Neuronal stem cell (in vitro differentiated cells): ENCODE data around the gene TMPRSS11F.

Source experiments
- DNase-seq: peaks from one replicate; pipeline ENCODE4 v3.0.0-alpha.2; 2013; ENCODE audit warnings: low spot score
- H2AFZ ChIP-seq: one replicate; pipeline ENCODE4 v1.6.1; 2013; ENCODE audit warnings: mild to moderate bottlenecking, low read length, inconsistent platforms
- H2AK5ac ChIP-seq: 2 replicates; pipeline ENCODE4 v1.6.1; 2013; ENCODE audit warnings: low read depth, mild to moderate bottlenecking, inconsistent platforms, low read length, moderate library complexity, mixed read lengths
- H2BK120ac ChIP-seq: 2 replicates; pipeline ENCODE4 v1.6.1; 2013; ENCODE audit warnings: low read depth, mild to moderate bottlenecking, inconsistent platforms, low read length, moderate library complexity, mixed read lengths
- H2BK12ac ChIP-seq: one replicate; pipeline ENCODE4 v1.6.1; 2013; ENCODE audit warnings: low read length, inconsistent platforms
- H2BK15ac ChIP-seq: 2 replicates; pipeline ENCODE4 v1.6.1; 2013; ENCODE audit warnings: mild to moderate bottlenecking, low read length, inconsistent platforms, mixed read lengths
- H2BK5ac ChIP-seq: one replicate; pipeline ENCODE4 v1.6.1; 2013; ENCODE audit warnings: inconsistent platforms, mild to moderate bottlenecking, low read length, moderate library complexity
- H3K14ac ChIP-seq: one replicate; pipeline ENCODE4 v1.6.1; 2013; ENCODE audit warnings: low read length, inconsistent platforms
- H3K18ac ChIP-seq: 2 replicates; pipeline ENCODE4 v1.6.1; 2013; ENCODE audit warnings: low read length, inconsistent platforms
- H3K23ac ChIP-seq: 2 replicates; pipeline ENCODE4 v1.6.1; 2013; ENCODE audit warnings: low read depth, mild to moderate bottlenecking, mixed read lengths, low read length, inconsistent platforms; ENCODE audit not compliant: poor library complexity
- H3K27ac ChIP-seq: replicated peaks from 3 replicates; pipeline ENCODE4 v1.5.1; 2013; ENCODE audit warnings: low read length, inconsistent platforms
- H3K27me3 ChIP-seq, 3 experiments: 2 replicates each; pipeline ENCODE4 v1.6.1; 2013; ENCODE audit warnings: low read length in 3 of 3, mild to moderate bottlenecking in 2 of 3, inconsistent platforms in 1 of 3, low read depth in 1 of 3, mixed read lengths in 1 of 3, moderate library complexity in 1 of 3; ENCODE audit not compliant: control insufficient read depth in 3 of 3, insufficient read depth in 3 of 3
- H3K36me3 ChIP-seq, 2 donors: replicated peaks in 1 of 2; 2 replicates each; pipeline ENCODE4 v1.6.1; 2013; ENCODE audit warnings: low read length in 2 of 2; ENCODE audit not compliant: control insufficient read depth in 2 of 2, insufficient read depth in 2 of 2
- H3K4ac ChIP-seq: 2 replicates; pipeline ENCODE4 v1.6.1; 2013; ENCODE audit warnings: inconsistent platforms, mild to moderate bottlenecking, low read length, moderate library complexity
- H3K4me1 ChIP-seq, 2 donors: 1 replicate in 1 of 2; 2 replicates in 1 of 2; pipeline ENCODE4 v1.6.1; 2013; ENCODE audit warnings: low read length in 2 of 2, low read depth in 1 of 2; ENCODE audit not compliant: control insufficient read depth in 2 of 2, insufficient read depth in 1 of 2
- H3K4me2 ChIP-seq: one replicate; pipeline ENCODE4 v1.6.1; 2013; ENCODE audit warnings: mild to moderate bottlenecking, low read length, inconsistent platforms; ENCODE audit not compliant: insufficient read depth, poor library complexity, severe bottlenecking
- H3K4me3 ChIP-seq, 2 donors: 2 replicates each; pipeline ENCODE4 v1.5.1; 2013; ENCODE audit warnings: low read length in 2 of 2, mild to moderate bottlenecking in 2 of 2, inconsistent platforms in 1 of 2, moderate library complexity in 1 of 2
- H3K79me1 ChIP-seq: one replicate; pipeline ENCODE4 v1.6.1; 2013; ENCODE audit warnings: low read depth, mild to moderate bottlenecking, inconsistent platforms, low read length, moderate library complexity
- H3K9ac ChIP-seq: one replicate; pipeline ENCODE4 v1.6.1; 2013; ENCODE audit warnings: mild to moderate bottlenecking, low read depth, low read length, inconsistent platforms; ENCODE audit not compliant: poor library complexity
- H3K9me3 ChIP-seq, 2 donors: replicated peaks in 1 of 2; 2 replicates each; pipeline versions ENCODE3 to v1.6.1; 2013; ENCODE audit warnings: low read length in 2 of 2, mild to moderate bottlenecking in 2 of 2, inconsistent platforms in 1 of 2, low read depth in 1 of 2, mixed read lengths in 1 of 2, moderate library complexity in 1 of 2; ENCODE audit not compliant: control insufficient read depth in 2 of 2, insufficient read depth in 1 of 2
- H4K8ac ChIP-seq: one replicate; pipeline ENCODE4 v1.6.1; 2013; ENCODE audit warnings: low read depth, mild to moderate bottlenecking, inconsistent platforms, low read length, moderate library complexity
- H4K91ac ChIP-seq: one replicate; pipeline ENCODE4 v1.6.1; 2013; ENCODE audit warnings: low read length, low read depth, mild to moderate bottlenecking, inconsistent platforms; ENCODE audit not compliant: poor library complexity
- WGBS, 2 donors: extraction: QIAGEN DNeasy Blood & Tissue Kit; methylation state at CpG; one replicate each; pipeline ENCODE4 v1.1.7; 2013; ENCODE audit warnings: missing lambda C conversion rate in 2 of 2, mixed read lengths in 1 of 2; ENCODE audit not compliant: insufficient read length in 2 of 2, insufficient replicate concordance in 1 of 2; ENCODE audit errors: extremely low coverage in 2 of 2; 5-methylcytosine and 5-hydroxymethylcytosine counted together

TMPRSS11F gene

DNA sequence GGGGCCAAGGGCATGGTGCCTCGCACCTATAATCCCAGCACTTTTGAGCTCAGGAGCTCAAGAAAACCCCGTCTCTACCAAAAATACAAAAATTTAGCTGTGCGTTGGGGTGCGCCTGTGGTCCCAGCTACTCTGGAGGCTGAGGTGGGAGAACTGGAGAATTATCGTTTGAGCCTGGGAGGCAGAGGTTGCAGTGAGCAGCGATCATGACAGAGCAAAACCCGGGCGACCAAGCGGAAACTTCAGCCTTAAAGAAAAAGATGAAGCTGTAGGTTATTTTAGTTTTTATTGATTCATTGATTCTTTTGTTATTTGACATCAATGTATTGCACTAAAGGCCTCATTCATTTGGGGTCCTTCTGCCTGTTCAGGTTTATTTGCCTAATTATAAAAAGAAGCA, 5.4 kb downstream of the TMPRSS11F start:
- no CpG with 5 or more reads among the region's 9 CpGs for WGBS, 2 donors

DNA sequence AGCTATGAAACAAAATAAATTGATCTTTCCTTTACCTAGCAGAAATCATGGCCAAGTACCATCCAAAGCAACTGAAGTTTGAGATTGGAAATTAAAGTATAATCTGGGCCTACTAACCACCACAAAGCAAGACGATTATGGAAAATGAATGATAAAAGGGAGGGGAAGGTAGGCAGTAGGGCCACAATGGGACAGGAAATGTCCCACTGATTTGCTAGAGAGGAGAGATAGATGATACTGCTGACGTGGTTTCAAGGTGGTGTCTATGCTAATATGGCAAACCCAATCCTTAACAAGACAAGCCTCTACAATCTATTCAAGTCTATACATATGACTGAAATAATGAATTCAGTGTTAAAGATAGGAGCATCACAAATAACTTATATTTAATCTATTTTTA, 6.1 kb downstream of the TMPRSS11F start:
- Histone ChIP-seq H2AFZ (no peak overlapping the region), H3K4me2 (no peak overlapping the region), H3K9me3 (no peaks in the 10 kb centered on the region), H3K18ac (no peak overlapping the region), H2BK120ac (no peak overlapping the region), H2AK5ac (no peak overlapping the region), H3K27me3 (no peaks in the 10 kb centered on the region), H3K27ac (no peak overlapping the region), H3K79me1 (no peaks in the 10 kb centered on the region), H3K9ac (no peak overlapping the region), H4K8ac (no peak overlapping the region), H3K14ac (no peak overlapping the region), H2BK5ac (no peak overlapping the region), H2BK12ac (no peak overlapping the region), H3K36me3 (no peaks in the 10 kb centered on the region), H4K91ac (no peak overlapping the region), H3K4ac (no peak overlapping the region), H3K4me3 (no peak overlapping the region), H2BK15ac (no peak overlapping the region), H3K4me1 (no peaks in the 10 kb centered on the region), H3K23ac (no peak overlapping the region)
- no peak for DNase-seq
- WGBS, 2 donors = no CpG with 5 or more reads among the region's 2 CpGs

More for the DNA sequence above, 5.4 kb downstream of the TMPRSS11F start:
- no peak overlapping the region for H2BK120ac ChIP-seq
- no peaks in the 10 kb centered on the region for H3K4me1 ChIP-seq
- H3K36me3 ChIP-seq = no peaks in the 10 kb centered on the region
- no peak overlapping the region for H3K9ac ChIP-seq
- H3K4ac ChIP-seq = no peak overlapping the region
- H3K79me1 ChIP-seq = no peaks in the 10 kb centered on the region
- H3K4me2 ChIP-seq = no peak overlapping the region
- no peak overlapping the region for H3K14ac ChIP-seq
- H3K27me3 ChIP-seq = no peaks in the 10 kb centered on the region
- no peak overlapping the region for H3K18ac ChIP-seq
- no peak overlapping the region for H4K91ac ChIP-seq
- H2AK5ac ChIP-seq = no peak overlapping the region
- no peak for DNase-seq
- no peak overlapping the region for H2BK5ac ChIP-seq
- H3K4me3 ChIP-seq = no peak overlapping the region
- no peak overlapping the region for H3K27ac ChIP-seq
- no peaks in the 10 kb centered on the region for H3K9me3 ChIP-seq
- no peak overlapping the region for H2BK12ac ChIP-seq
- H2BK15ac ChIP-seq = no peak overlapping the region
- H3K23ac ChIP-seq = no peak overlapping the region
- no peak overlapping the region for H2AFZ ChIP-seq
- no peak overlapping the region for H4K8ac ChIP-seq

DNA sequence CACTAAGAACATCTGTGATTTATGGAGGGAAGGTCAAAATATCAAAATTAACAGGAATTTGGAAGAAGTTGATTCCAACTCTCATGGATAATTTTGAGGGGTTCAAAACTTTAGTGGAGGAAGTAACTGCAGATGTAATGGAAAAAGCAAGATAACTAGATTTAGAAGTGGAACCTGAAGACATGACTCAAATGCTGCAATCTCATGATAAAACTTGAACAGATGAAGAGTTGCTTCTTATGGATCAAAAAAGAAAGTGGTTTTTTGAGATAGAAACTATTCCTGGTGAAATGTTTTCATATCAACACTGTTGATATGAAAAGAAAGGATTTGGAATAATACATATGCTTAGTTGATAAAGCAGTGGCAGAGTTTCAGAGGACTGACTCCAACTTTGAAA, 9.7 kb downstream of the TMPRSS11F start:
- Histone ChIP-seq H3K18ac (no peak overlapping the region), H2AFZ (no peak overlapping the region), H3K27ac (no peak overlapping the region), H4K8ac (no peak overlapping the region), H3K4me2 (no peak overlapping the region), H3K23ac (no peak overlapping the region), H3K79me1 (no peaks in the 10 kb centered on the region), H3K9ac (no peak overlapping the region), H3K14ac (no peak overlapping the region), H4K91ac (no peak overlapping the region), H2AK5ac (no peak overlapping the region), H3K9me3 (no peaks in the 10 kb centered on the region), H2BK15ac (no peak overlapping the region), H3K4ac (no peak overlapping the region), H3K36me3 (no peaks in the 10 kb centered on the region), H2BK120ac (no peak overlapping the region), H3K4me1 (no peaks in the 10 kb centered on the region), H2BK12ac (no peak overlapping the region), H2BK5ac (no peak overlapping the region), H3K27me3 (no peaks in the 10 kb centered on the region), H3K4me3 (no peak overlapping the region)
- no peak for DNase-seq

DNA sequence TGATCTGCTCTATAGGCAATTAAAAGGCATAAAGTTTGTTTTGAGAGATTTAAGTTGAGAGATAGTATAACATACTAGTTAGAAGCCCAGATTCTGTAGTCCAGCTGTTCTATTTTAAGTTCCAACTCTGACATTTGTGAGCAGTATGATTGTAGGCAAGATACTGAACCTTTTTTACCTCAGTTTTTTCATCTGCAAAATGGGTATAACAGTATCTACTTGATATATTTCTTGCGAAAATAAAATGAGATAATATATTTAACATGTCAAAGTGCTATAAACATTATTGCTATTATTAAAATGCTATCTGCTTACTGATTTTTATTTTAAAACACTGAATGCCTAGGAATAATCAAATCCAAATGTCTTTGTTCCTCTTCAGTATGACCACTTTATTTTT, 19.2 kb downstream of the TMPRSS11F start:
- H3K18ac ChIP-seq = no peak overlapping the region
- no peak overlapping the region for H3K4ac ChIP-seq
- no peaks in the 10 kb centered on the region for H3K4me1 ChIP-seq
- no peak overlapping the region for H3K4me2 ChIP-seq
- H3K4me3 ChIP-seq = no peak overlapping the region
- no peaks in the 10 kb centered on the region for H3K9me3 ChIP-seq
- no peak overlapping the region for H3K9ac ChIP-seq
- H2BK5ac ChIP-seq = no peak overlapping the region
- no peaks in the 10 kb centered on the region for H3K27me3 ChIP-seq
- H2BK120ac ChIP-seq = no peak overlapping the region
- H3K14ac ChIP-seq = no peak overlapping the region
- no peak overlapping the region for H2AFZ ChIP-seq
- H4K91ac ChIP-seq = no peak overlapping the region
- H2AK5ac ChIP-seq = no peak overlapping the region
- no peak overlapping the region for H3K27ac ChIP-seq
- no peak for DNase-seq
- H3K79me1 ChIP-seq = no peaks in the 10 kb centered on the region
- H3K23ac ChIP-seq = no peak overlapping the region
- no peak overlapping the region for H4K8ac ChIP-seq
- no peak overlapping the region for H2BK15ac ChIP-seq
- no peak overlapping the region for H2BK12ac ChIP-seq
- WGBS, 2 donors = no CpG with 5 or more reads among the region's 1 CpG
- H3K36me3 ChIP-seq = no peaks in the 10 kb centered on the region
